Psoas muscle (tissue), 8 donors: Measurements from ENCODE around the gene WDR70. TPM values are rescaled to one million over a fixed set of nuclear protein-coding genes. Genes with fewer than 3 reads are reported as not detected.
"Not testable (repeated sequence)": the region's sequence is repeated elsewhere in the genome, so short reads cannot be mapped to it uniquely, and the experiment has no call there.

Experiments used
- ATAC-seq, 4 donors: fragments of 200-7000 bp; cut with Tn5 transposase; one replicate each; pipeline ENCODE4 v1.9.1; 2020; ENCODE audit warnings: moderate library complexity in 3 of 4, mild to moderate bottlenecking in 2 of 4
- DNase-seq, 2 donors: peaks; one replicate each; pipeline ENCODE4 v3.0.0-alpha.2; 2020
- H3K27ac ChIP-seq: fragments of 200-600 bp; one replicate; pipeline ENCODE4 v1.8.0; 2022
- H3K27me3 ChIP-seq, 3 donors: fragments of 200-600 bp in 1 of 3; one replicate each; pipeline versions ENCODE4 v1.6.1 to v1.8.0; 2013 to 2022; ENCODE audit warnings: low read length in 2 of 3, mild to moderate bottlenecking in 2 of 3, moderate library complexity in 1 of 3; ENCODE audit not compliant: insufficient read depth in 3 of 3
- H3K36me3 ChIP-seq, 2 donors: fragments of 200-600 bp in 1 of 2; one replicate each; pipeline versions ENCODE4 v1.6.1 to v1.8.0; 2013 to 2022; ENCODE audit warnings: low read depth in 1 of 2, mild to moderate bottlenecking in 1 of 2, moderate library complexity in 1 of 2; ENCODE audit not compliant: insufficient read depth in 1 of 2
- H3K4me1 ChIP-seq: fragments of 200-600 bp; one replicate; pipeline ENCODE4 v1.8.0; 2022
- H3K4me3 ChIP-seq: fragments of 200-600 bp; one replicate; pipeline ENCODE4 v1.8.0; 2022; ENCODE audit warnings: mild to moderate bottlenecking
- H3K9me3 ChIP-seq: fragments of 200-600 bp; one replicate; pipeline ENCODE4 v1.8.0; 2022
- WGBS, 3 donors: extraction: QIAGEN DNeasy Blood & Tissue Kit; methylation state at CpG; one replicate each; pipeline versions ENCODE4 v1.1.6 to v1.1.7; 2013; 5-methylcytosine and 5-hydroxymethylcytosine counted together
- intact Hi-C, 2 donors: fragments of 100-400 bp; cut with DNase I; formaldehyde crosslinking; loops; one replicate each; pipeline versions ENCODE4 v1.11.0 to v1.14.2; 2022
- polyA plus RNA-seq, 3 donors: library from polyadenylated mRNA; stranded (reverse); fragments of 200-250 nt; gene quantifications; one replicate each; pipeline ENCODE4 v1.2.3, GENCODE V29; 2013
- total RNA-seq, 4 donors: library from RNA; stranded (reverse); fragmentation: NEBNext Ultra II Directional in 2 of 4; extraction: Animal tissue kit (Norgen Biotek cat#: 25700) in 2 of 4; gene quantifications; one replicate each; pipeline versions ENCODE4 v1.2.1 to v1.2.4, GENCODE V29; 2021 to 2023
- TF ChIP-seq, protein P1 (sequence below): fragments of 200-600 bp; IDR thresholded peaks from one replicate; pipeline ENCODE4 v1.8.0; 2022; ENCODE audit warnings: antibody characterized with exemption
- donor health status: healthy with polysubstance abuse.
- donor health status: DM: no; HTN: no; CAD: no; lungs with moderate emphysema.
- donor health status: Bipolar disorder and iron deficiency.
- donor health status: healthy.
- donor health status: DM: yes; HTN: yes; CAD: no.
- donor health status: DM: no; HTN: no; CAD: no.
- donor health status: DM: no; HTN: no; CAD: no.
- donor health status: DM: yes; HTN: yes; CAD: no.

WDR70 gene
- total and polyA plus RNA-seq, 7 donors = 16.3 to 37.8 (median 26.0) TPM

DNA sequence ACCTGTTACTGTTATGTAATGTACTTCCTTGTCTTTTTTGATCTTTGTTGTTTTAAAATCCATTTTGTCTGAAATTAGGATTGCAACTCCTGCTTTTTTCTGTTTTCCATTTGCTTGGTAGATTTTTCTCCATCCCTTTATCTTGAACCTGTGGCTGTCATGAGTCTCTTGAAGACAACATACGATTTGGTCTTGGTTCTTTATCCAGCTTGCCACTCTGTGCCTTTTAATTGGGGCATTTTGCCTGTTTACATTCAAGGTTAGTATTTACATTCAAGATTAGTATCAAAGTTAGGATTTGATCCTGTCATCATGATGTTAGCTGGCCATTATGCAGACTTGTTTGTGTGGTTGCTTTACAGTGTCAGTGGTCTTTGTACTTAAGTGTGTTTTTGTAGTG lies 304.0 kb downstream of the WDR70 start:
- ATAC-seq (no peak), DNase-seq (no peak)
- Histone ChIP-seq H3K4me1 (no peaks in the 10 kb centered on the region), H3K27me3 (no peaks in the 10 kb centered on the region), H3K36me3 (no peaks in the 10 kb centered on the region), H3K27ac (no peak overlapping the region), H3K9me3 (no peaks in the 10 kb centered on the region), H3K4me3 (no peak overlapping the region)
- TF ChIP-seq, protein P1, sequence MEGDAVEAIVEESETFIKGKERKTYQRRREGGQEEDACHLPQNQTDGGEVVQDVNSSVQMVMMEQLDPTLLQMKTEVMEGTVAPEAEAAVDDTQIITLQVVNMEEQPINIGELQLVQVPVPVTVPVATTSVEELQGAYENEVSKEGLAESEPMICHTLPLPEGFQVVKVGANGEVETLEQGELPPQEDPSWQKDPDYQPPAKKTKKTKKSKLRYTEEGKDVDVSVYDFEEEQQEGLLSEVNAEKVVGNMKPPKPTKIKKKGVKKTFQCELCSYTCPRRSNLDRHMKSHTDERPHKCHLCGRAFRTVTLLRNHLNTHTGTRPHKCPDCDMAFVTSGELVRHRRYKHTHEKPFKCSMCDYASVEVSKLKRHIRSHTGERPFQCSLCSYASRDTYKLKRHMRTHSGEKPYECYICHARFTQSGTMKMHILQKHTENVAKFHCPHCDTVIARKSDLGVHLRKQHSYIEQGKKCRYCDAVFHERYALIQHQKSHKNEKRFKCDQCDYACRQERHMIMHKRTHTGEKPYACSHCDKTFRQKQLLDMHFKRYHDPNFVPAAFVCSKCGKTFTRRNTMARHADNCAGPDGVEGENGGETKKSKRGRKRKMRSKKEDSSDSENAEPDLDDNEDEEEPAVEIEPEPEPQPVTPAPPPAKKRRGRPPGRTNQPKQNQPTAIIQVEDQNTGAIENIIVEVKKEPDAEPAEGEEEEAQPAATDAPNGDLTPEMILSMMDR = no peak
- WGBS, 3 donors = 92 to 100% (median 97%) methylated on average over 1 of the region's 1 CpG
- intact Hi-C loops = no loop called here

GRCh38 chr5:37685211-37685610 lies 306.1 kb downstream of the WDR70 start:
- no peaks in the 10 kb centered on the region for H3K4me1 ChIP-seq
- H3K36me3 ChIP-seq = no peaks in the 10 kb centered on the region
- TF ChIP-seq, protein P1 = no peak
- H3K27ac ChIP-seq = no peak overlapping the region
- H3K4me3 ChIP-seq = no peak overlapping the region
- DNase-seq (no peak), ATAC-seq (peak in 1 of 4 donors; percentile 27)
- intact Hi-C loops = no loop called here
- no peaks in the 10 kb centered on the region for H3K27me3 ChIP-seq
- 89 to 96% (median 96%) methylated on average over 3 of the region's 3 CpGs for WGBS, 3 donors
- no peaks in the 10 kb centered on the region for H3K9me3 ChIP-seq

GRCh38 chr5:37685816-37686215 lies 306.7 kb downstream of the WDR70 start:
- no peaks in the 10 kb centered on the region for H3K36me3 ChIP-seq
- H3K4me3 ChIP-seq = no peak overlapping the region
- no peaks in the 10 kb centered on the region for H3K9me3 ChIP-seq
- H3K27ac ChIP-seq = no peak overlapping the region
- DNase-seq (no peak), ATAC-seq (no peak)
- no peaks in the 10 kb centered on the region for H3K4me1 ChIP-seq
- TF ChIP-seq, protein P1 = no peak
- intact Hi-C loops = no loop called here
- H3K27me3 ChIP-seq = no peaks in the 10 kb centered on the region
- WGBS, 3 donors = 83 to 89% (median 88%) methylated on average over 7 of the region's 7 CpGs

GRCh38 chr5:37688925-37689324 lies 309.8 kb downstream of the WDR70 start:
- H3K27ac ChIP-seq, DNase-seq, intact Hi-C loops, H3K4me3 ChIP-seq, H3K4me1 ChIP-seq, H3K27me3 ChIP-seq, H3K9me3 ChIP-seq, H3K36me3 ChIP-seq, ATAC-seq: not testable (repeated sequence)
- WGBS, 3 donors = 96% methylated on average over 10 of the region's 10 CpGs

- intact Hi-C loops, DNase-seq, H3K27ac ChIP-seq, H3K36me3 ChIP-seq, H3K9me3 ChIP-seq, H3K4me3 ChIP-seq, H3K27me3 ChIP-seq, ATAC-seq: not testable (repeated sequence)
- peaks cover 14% of the 10 kb centered on the region for H3K4me1 ChIP-seq
- WGBS, 3 donors = 97 to 99% (median 99%) methylated on average over 5 of the region's 5 CpGs
Observed at GRCh38 chr5:37694333-37694732, 315.2 kb downstream of the WDR70 start.

GRCh38 chr5:37694867-37695266 lies 315.7 kb downstream of the WDR70 start:
- Histone ChIP-seq H3K9me3 (no peaks in the 10 kb centered on the region), H3K36me3 (peaks cover 0 to 7% of the 10 kb centered on the region in 2 donors), H3K27me3 (no peaks in the 10 kb centered on the region), H3K4me1 (peaks cover 14% of the 10 kb centered on the region), H3K4me3 (no peak overlapping the region), H3K27ac (peak overlapping the region; percentile 84)
- no peak for DNase-seq
- intact Hi-C loops = no loop called here
- TF ChIP-seq, protein P1 = no peak
- no peak for ATAC-seq
